Measurements from ENCODE around the gene FBF1.

Gene FBF1

DNA sequence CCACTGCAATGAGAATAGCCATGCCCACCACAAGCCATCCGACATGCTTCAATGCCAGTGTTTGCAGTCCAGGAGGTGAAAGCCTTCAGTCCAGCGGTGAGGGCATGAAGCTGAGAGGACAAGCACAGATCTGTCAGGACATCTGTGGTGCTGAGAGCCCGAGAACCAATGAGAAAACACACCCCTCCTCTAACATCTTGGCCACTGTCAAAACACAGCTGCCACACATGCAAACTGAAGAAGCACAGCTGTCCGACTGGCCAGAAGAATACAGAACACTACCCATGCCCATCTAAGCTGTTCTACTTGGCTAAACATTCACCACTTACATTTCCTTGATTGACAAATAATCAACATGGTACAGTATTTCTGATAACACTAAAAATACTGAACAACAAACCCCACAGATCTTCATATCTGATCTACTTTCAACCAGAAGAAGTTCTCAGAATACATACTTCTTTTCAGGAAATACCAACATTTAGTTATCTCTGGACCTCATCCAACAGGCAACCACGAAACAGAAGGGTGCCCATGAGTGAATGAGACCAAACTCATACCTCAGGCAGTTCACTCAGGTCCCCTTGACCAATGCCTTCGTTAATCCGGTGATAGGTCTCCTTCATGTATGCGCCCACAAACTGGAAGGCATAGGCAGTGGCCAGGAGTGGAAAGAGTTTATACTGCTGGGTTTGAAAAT, 10.2 kb upstream of the FBF1 start:
- DNase-seq = peak; percentile 92

GRCh38 chr17:75950421-75950820, 9.6 kb upstream of the FBF1 start:
- DNase-seq = no peak

GRCh38 chr17:75945211-75945610, 4.4 kb upstream of the FBF1 start:
- DNase-seq = no peak

DNA sequence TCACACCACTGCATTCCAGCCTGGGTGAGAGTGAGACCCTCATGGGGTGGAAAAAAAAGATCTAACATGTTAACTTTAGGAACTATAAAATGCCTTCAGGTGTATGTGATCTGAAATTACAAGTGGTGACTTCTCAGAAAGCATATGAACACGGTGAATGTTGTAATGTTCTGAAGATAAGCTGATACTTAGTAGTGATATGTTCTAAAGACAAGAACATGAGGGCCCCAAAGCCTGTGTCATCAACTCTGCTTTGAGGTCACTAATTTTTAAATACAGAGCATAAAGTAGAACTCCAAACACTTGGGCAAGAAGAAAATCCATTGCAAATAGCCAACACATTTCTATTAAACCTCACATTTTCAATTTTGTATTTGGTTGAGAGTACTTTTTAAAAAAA, 2.6 kb upstream of the FBF1 start:
- DNase-seq = no peak

DNA sequence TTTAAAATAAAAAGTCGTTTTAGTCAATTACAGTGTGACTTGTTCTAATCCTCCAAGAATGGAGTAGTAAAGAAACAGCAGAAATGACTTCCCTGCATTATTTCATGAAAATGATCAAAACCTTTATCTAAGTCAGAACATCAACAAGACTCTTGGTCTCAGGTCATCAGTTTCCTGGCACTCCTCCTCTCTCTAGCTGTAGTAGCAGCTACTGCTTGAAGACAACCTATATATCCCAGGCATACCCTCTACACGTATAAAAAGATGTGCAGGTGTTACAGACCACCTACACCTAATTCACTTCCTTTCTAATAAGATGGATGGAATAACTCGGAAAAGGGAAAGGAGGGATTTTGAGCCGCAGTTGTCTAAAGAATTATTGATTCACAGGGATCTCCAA, 1.6 kb upstream of the FBF1 start:
- no peak for DNase-seq

DNA sequence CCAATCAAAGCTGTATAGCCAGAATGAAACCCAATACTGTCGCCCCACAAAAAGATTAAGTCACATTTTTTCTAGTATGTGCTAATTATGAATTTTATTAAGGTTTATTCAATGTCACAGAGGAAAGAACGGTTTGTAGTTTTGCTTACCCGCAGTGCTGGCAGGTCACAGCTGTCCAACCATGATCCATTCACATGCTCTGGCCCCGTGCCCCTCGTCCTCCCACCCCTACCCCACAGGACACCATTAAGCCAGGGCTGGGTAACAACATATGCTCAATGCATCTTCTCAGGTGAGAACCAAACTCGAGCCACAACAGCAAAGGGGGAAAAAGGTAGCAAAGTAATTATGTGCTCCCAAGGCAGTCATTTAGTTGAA, 589 bp upstream of the FBF1 start:
- no peak for DNase-seq

DNA sequence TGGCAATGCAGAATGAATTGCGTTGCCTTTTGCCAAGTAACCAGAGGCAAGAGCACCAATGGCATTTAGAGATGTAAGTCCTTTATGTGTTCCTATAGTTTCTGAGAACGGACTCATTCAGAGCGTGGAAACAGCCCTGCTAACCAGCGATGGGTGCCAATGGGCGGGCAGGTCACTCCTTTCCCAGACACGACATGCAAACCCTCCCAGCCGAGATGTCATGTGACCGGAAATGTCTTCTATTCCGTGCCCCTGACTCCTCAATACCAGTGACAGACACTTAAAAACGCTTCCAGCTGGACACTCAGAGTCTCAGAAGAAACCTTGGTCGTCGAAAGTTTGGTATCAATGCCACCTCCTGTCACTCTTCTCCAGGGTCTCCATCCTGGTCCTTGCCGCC, 3.2 kb downstream of the FBF1 start:
- no peak for DNase-seq

- no peak for DNase-seq
These were observed 7.0 kb downstream of the FBF1 start for GRCh38 chr17:75933808-75934207.

DNA sequence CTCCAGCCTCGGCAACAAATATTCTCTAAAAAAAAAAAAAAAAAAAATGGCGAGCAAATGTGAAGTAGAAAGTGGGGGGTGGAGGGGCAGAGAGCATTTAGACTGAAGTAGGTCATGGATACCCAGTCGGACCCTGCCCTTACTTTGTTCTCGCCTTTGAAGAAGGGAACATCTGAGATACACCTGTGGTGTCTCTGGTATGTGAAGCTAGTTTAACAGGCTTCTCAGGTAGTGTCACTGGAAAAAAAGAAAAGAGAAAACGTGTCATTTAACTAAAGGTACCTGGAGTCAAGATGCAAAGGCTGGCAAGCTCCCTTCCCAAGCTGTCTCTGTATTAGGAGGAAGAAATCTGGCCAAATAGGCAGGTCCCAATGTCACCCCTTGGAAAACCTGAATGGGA, 8.0 kb downstream of the FBF1 start:
- no peak for DNase-seq

DNA sequence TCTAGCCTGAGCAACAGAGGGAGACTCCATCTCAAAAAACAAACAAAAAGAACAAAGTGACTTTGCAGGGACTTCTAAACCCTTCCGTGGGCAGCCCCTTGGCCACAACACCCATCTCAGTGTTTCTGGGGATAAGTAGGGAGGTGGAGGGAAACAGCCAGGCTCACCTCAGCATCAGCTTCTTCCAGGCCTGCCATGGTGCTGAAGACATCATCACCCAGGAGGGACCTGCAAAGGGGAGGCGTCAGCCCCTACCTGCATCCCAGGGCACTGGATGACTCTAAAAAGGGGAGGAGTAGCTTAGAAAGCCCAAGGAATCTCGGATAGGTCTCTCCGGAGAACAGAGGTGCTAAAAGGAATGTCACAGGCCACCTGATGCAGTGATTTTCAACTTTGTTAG, 9.8 kb downstream of the FBF1 start:
- DNase-seq = no peak

GRCh38 chr17:75927286-75927922, 13.4 kb downstream of the FBF1 start:
- peak; percentile 15 for DNase-seq

- DNase-seq = no peak
These were observed 14.4 kb downstream of the FBF1 start for GRCh38 chr17:75926456-75926855.

- no peak for DNase-seq
These were observed 14.9 kb downstream of the FBF1 start for GRCh38 chr17:75925912-75926311.

GRCh38 chr17:75925103-75925502, 15.7 kb downstream of the FBF1 start:
- no peak for DNase-seq

DNA sequence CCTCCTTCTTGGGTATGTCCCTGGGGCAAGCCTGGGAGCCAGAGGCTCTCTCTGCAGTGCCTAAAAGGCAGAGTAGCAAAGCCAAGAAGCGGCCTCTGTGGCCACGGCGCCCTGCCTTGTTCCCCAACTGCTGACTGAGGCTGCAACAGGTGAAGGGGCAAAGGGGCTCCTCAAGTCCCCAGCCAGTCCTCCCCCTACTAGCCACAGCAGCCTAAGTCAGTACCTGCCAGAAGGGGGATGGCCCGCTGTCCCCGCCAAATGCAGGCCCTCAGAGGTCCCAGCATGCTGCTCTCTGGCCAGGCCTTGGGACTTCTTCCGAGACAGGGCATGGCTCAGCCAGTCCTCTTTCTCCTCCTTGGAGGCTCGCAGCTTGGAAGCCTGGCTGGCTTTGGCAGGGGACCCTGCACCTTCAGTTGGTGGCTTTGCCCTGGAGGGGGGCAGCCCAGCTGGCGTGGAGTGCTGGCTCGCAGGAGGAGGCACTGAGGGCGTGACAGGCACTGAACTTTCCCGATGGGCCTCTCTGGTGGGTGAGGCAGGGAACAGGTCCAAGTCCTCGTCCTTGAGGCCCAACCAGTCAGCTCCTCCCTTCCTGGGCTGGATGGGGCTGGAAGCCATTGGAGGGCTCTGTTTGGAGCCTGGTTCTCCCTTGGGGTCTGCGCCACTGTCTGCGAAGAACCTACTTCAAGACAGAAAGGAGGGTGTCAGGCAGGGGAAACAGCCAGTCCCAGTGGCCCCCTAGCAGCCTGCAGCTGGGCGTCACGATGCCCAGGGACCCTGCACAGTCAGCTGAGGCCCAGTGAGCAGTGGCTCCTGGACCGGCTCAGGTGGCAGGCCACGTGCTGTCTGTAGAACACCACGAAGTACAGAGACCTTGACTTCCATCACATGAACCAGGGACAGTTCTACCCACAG, 17.6 kb downstream of the FBF1 start:
- no peak for DNase-seq

DNA sequence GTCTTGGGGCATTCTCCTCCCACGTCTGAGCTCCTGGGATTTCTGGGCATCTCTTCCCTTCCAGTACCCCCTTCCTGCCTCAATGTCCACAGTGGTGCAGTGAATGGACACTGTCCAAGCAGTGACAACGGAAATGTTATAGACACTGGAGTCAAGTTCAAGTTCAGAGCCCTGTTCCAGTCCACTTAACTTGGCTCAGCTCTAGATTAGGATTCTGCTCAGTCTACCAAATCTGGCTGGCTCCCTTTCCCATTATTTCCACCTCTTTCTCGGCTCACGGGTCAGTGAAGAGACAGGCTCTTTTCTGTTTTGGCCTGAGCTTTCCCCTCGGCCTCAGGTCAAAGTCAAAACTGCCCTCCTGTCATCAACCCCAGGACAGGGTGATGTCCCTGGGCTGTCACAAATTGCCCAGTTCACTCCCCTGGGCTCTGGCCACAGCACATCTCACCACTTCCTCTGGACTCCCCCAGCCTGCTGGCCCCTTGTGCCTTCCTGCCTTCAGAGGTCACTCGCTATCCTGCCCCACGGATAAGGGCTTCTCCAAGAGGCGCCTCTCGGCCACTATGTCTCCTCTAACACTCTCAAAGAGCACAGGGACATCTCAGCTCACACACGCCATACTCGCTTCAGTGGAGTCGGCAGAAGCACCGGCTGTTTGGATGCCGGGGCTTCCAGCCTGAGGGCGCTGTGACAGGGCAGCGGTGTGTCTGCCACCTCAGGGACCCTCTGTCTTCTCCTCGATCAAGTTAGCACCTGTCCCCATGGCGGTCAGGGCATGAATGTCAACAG, 18.5 kb downstream of the FBF1 start:
- no peak for DNase-seq

DNA sequence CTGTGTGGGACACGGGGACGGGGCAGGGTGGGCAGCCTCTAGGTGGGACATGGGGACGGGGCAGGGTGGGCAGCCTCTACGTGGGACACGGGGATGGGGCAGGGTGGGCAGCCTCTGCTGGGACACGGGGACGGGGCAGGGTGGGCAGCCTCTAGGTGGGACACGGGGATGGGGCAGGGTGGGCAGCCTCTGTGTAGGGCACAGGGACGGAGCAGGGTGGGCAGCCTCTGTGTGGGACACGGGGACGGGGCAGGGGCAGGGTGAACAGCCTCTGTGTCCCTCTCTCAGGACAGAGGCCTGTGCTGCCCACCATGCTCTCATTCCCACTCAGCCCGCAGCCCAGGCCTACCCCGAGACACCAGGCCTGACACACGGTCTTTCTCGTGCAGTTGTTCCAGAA, 19.2 kb downstream of the FBF1 start:
- no peak for DNase-seq

- no peak for DNase-seq
These were observed 20.7 kb downstream of the FBF1 start for GRCh38 chr17:75920045-75920560.

DNA sequence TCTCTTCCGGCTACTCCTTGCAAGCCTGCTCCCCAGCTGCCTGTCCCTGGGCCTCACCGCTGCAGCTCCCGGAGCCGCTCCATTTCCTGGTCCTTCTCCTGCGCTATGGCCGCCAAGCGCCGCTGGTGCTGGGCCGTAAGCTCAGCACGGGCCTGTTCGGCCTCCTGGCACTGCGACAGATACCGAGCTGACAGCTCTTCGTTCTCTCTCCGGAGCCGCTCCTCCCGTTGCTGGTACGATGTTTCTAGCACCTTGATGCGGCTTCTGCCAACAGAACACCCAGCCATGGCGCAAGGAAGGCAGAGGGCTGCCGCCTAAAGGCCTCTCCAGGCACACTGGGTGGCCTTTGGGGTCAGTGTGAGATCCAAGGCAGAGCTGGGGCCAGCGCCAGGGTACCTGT, 21.2 kb downstream of the FBF1 start:
- DNase-seq = no peak

DNA sequence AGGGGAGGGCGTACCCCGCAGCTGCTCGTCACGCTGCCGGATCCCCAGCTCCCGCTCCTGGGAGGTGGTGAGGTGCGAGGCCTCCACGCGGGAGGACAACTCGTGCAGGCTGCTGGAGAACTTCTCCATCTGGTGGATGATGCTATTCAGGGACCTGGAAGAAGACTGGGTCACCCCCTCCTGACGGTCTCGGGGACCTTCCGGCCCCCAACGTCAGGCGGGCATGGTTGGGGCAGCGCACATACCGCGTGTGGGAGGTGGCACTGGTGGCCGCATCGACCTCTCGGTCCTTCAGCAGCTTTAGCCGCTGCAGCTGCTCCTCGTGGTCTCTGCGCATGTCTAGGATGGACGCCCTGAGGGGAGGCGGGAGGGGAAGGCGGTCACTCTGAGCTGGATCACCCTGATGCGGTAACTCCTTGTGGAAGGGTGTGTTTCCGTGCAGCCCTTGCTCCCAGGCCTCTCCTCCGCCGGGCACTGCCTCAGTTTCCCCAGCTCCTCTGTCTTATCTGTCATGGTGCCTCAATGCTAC, 22.9 kb downstream of the FBF1 start:
- no peak for DNase-seq

DNA sequence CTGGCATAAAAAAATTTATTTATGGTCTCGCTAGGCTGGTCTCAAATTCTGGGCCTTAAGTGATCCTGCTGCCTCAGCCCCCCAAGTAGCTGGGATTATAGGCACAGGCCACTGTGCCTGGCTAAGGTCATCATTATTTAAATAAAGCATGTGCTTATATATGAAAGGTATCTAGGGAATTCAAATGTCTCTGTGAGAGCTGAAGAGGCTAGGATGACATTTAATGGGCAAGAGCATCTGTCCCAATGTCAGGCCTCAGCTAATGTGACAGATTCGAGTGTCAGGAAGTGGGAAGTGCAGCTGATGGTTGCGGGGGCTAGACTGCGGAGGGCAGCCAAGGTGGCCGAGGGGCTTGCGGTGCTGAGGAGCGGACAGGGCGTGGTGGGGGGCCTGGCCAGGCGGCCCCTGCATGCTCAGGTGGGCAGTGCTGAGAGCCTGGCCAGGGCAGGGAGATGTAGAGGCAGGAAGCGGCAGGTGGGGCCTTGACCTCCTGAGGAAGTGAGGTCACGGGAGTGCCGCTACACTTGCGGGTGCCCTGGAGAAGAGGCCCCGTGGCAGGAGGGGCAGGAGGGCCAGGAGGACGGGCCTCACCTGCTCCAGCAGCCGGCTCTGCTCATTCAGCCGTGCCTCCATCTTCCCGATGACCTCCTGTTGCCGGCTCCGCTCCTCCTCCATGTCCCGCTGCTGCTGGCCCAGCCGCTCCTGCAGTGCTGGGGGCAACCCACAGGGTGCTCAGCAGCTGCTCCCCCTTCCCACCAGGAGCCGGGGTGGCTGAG, 23.5 kb downstream of the FBF1 start:
- DNase-seq = no peak

DNA sequence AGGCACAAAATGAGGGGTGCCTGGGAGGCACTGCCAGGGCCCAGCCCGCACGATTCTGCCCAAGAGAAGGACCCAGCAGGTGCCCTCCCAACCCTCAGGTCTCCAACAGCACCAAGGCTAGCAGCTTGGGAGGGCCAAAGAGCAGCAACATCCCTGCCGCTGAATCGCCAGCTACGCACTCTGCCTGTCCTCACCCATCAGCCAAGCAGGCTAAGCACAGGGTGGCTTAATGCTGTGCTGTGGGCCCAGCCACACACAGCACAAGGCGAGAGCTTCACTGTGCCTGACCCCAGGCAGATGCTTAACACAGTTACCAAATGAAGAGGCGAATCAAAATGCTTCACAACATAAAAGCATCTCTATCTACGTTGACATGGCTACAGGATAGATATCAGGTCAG, 25.6 kb downstream of the FBF1 start:
- DNase-seq = no peak
